GM23338 (cell line): ENCODE data around the gene ZBTB1. TPM values are rescaled to one million over a fixed set of nuclear protein-coding genes. Genes with fewer than 3 reads are reported as not detected.

Source experiments
- ATAC-seq: fragments of 200-7000 bp; cut with Tn5 transposase; 3 replicates; pipeline ENCODE4 v1.9.1; 2020
- DNase-seq: peaks from one replicate; pipeline ENCODE4 v3.0.0-alpha.2; 2015; ENCODE audit warnings: low spot score
- H2AFZ ChIP-seq: fragments of 200-600 bp; sonication (generic); 2 replicates; pipeline ENCODE4 v1.8.0; 2016; ENCODE audit warnings: antibody characterized with exemption, mild to moderate bottlenecking, moderate library complexity
- H3F3A ChIP-seq: fragments of 200-600 bp; sonication (generic); replicated peaks from 2 replicates; pipeline ENCODE4 v1.8.0; 2017; ENCODE audit warnings: antibody characterized with exemption, mixed run types, low read depth
- H3K27ac ChIP-seq: fragments of 200-600 bp; sonication (generic); 2 replicates; pipeline ENCODE4 v1.6.1; 2016; ENCODE audit warnings: low read depth
- H3K27me3 ChIP-seq: fragments of 200-600 bp; sonication (generic); 2 replicates; pipeline ENCODE4 v1.8.0; 2016; ENCODE audit warnings: mild to moderate bottlenecking, mixed run types, moderate library complexity; ENCODE audit not compliant: insufficient read depth
- H3K36me3 ChIP-seq: fragments of 200-600 bp; sonication (generic); 2 replicates; pipeline ENCODE4 v1.8.0; 2016; ENCODE audit warnings: mild to moderate bottlenecking; ENCODE audit not compliant: insufficient read depth
- H3K4me1 ChIP-seq: fragments of 200-600 bp; sonication (generic); 2 replicates; pipeline ENCODE4 v1.8.0; 2016; ENCODE audit warnings: mild to moderate bottlenecking, moderate library complexity; ENCODE audit not compliant: insufficient read depth
- H3K4me2 ChIP-seq: fragments of 200-600 bp; sonication (generic); 2 replicates; pipeline ENCODE4 v1.7.1; 2017; ENCODE audit warnings: mixed run types
- H3K4me3 ChIP-seq: fragments of 200-600 bp; sonication (generic); 2 replicates; pipeline ENCODE4 v1.6.1; 2016; ENCODE audit warnings: mixed run types
- H3K79me2 ChIP-seq: fragments of 200-600 bp; sonication (generic); replicated peaks from 2 replicates; pipeline ENCODE4 v1.8.0; 2017; ENCODE audit warnings: mild to moderate bottlenecking; ENCODE audit not compliant: insufficient read depth
- H3K9me2 ChIP-seq: fragments of 200-600 bp; sonication (generic); 2 replicates; pipeline ENCODE4 v1.8.0; 2017; ENCODE audit not compliant: insufficient read depth
- H4K20me1 ChIP-seq: fragments of 200-600 bp; sonication (generic); replicated peaks from 2 replicates; pipeline ENCODE4 v1.8.0; 2017; ENCODE audit warnings: mild to moderate bottlenecking; ENCODE audit not compliant: insufficient read depth
- H3K27ac Mint-ChIP-seq: 2 replicates; pipeline ENCODE4 v1.8.0; 2020; ENCODE audit warnings: inconsistent platforms, mild to moderate bottlenecking, moderate library complexity, mixed read lengths
- H3K27me3 Mint-ChIP-seq: 3 replicates; pipeline ENCODE4 v1.8.0; 2022; ENCODE audit warnings: low read depth, mild to moderate bottlenecking, moderate library complexity, mixed read lengths, inconsistent platforms; ENCODE audit not compliant: insufficient read depth, poor library complexity
- H3K36me3 Mint-ChIP-seq: 3 replicates; pipeline ENCODE4 v1.8.0; 2021; ENCODE audit warnings: low read depth, mild to moderate bottlenecking, inconsistent platforms, moderate library complexity, mixed read lengths
- H3K4me1 Mint-ChIP-seq: 3 replicates; pipeline ENCODE4 v1.8.0; 2020; ENCODE audit warnings: mild to moderate bottlenecking, inconsistent platforms, mixed read lengths
- H3K4me3 Mint-ChIP-seq: 3 replicates; pipeline ENCODE4 v1.8.0; 2021; ENCODE audit warnings: moderate library complexity, mild to moderate bottlenecking, inconsistent platforms, mixed read lengths
- H3K9me3 Mint-ChIP-seq: 3 replicates; pipeline ENCODE4 v1.8.0; 2020; ENCODE audit warnings: moderate library complexity, mild to moderate bottlenecking, inconsistent platforms, mixed read lengths
- CREB1 ChIP-seq: fragments of 250-450 bp; sonication (Bioruptor Pico); IDR thresholded peaks from 2 replicates; pipeline ENCODE4 v1.5.0; 2020; ENCODE audit warnings: low read depth, mild to moderate bottlenecking, moderate library complexity
- EZH2 ChIP-seq: fragments of 200-600 bp; sonication (generic); IDR thresholded peaks from one replicate; pipeline ENCODE4 v1.8.0; 2017; ENCODE audit warnings: antibody characterized with exemption, mild to moderate bottlenecking, low read depth; ENCODE audit not compliant: unreplicated experiment
- EZH2phosphoT487 ChIP-seq: fragments of 200-600 bp; sonication (generic); IDR thresholded peaks from one replicate; pipeline ENCODE4 v1.8.1; 2018; ENCODE audit warnings: antibody characterized with exemption; ENCODE audit not compliant: unreplicated experiment
- JUNB ChIP-seq: IDR thresholded peaks from one replicate; pipeline ENCODE4 v1.6.1; 2016; ENCODE audit warnings: antibody characterized with exemption; ENCODE audit not compliant: unreplicated experiment
- NANOG ChIP-seq: IDR thresholded peaks from 2 replicates; pipeline ENCODE4 v1.6.1; 2016; ENCODE audit warnings: antibody characterized with exemption, borderline replicate concordance
- POLR2AphosphoS5 ChIP-seq: IDR thresholded peaks from 2 replicates; pipeline ENCODE4 v1.6.1; 2016; ENCODE audit warnings: antibody characterized with exemption, low read depth
- STAT1 ChIP-seq: IDR thresholded peaks from one replicate; pipeline ENCODE4 v1.6.1; 2016; ENCODE audit warnings: antibody characterized with exemption; ENCODE audit not compliant: unreplicated experiment
- ZNF114 ChIP-seq: fragments of 250-450 bp; sonication (Bioruptor Pico); IDR thresholded peaks from 2 replicates; pipeline ENCODE4 v1.5.0; 2020; ENCODE audit warnings: mild to moderate bottlenecking, moderate library complexity
- ZNF331 ChIP-seq: fragments of 250-450 bp; sonication (Bioruptor Pico); IDR thresholded peaks from 2 replicates; pipeline ENCODE4 v1.5.0; 2020; ENCODE audit warnings: low read depth, mild to moderate bottlenecking, moderate library complexity
- ZNF462 ChIP-seq: fragments of 250-450 bp; sonication (Bioruptor Pico); IDR thresholded peaks from 2 replicates; pipeline ENCODE4 v1.5.0; 2020; ENCODE audit warnings: mild to moderate bottlenecking, moderate library complexity
- polyA plus RNA-seq: library from polyadenylated mRNA; unstranded; fragments of >200 nt; fragmentation: Nextera tagmentation; extraction: Ambion mirVana; gene quantifications from 2 replicates; pipeline ENCODE4 v1.2.1, GENCODE V29; 2016
- total RNA-seq: library from RNA; depleted of rRNA; stranded (reverse); fragments of >200 nt; shearing (Covaris generic); gene quantifications from 2 replicates; pipeline ENCODE4 v1.2.3, GENCODE V29; 2014
- TF ChIP-seq, protein P1 (sequence below), 2 experiments: fragments of 200-600 bp in 1 of 2; sonication (generic) in 1 of 2; conservative IDR thresholded peaks; 2 replicates each; pipeline versions ENCODE4 v1.5.1 to v1.6.1; 2016 to 2017; ENCODE audit warnings: antibody characterized with exemption in 2 of 2, low read depth in 2 of 2, mild to moderate bottlenecking in 2 of 2, moderate library complexity in 1 of 2
- TF ChIP-seq, protein P2 (sequence below): IDR thresholded peaks from 2 replicates; pipeline ENCODE4 v1.6.1; 2016; ENCODE audit warnings: antibody characterized with exemption

ZBTB1 gene
- total and polyA plus RNA-seq, 2 experiments from 2014 or later = 11.2 to 33.0 TPM

GRCh38 chr14:64522591-64523355 is 18.2 kb downstream of the ZBTB1 start:
- no peaks in the 10 kb centered on the region for H3K27me3 ChIP-seq
- H3K27ac ChIP-seq = no peak overlapping the region
- no peaks in the 10 kb centered on the region for H3K9me3 Mint-ChIP-seq
- peaks cover 4% of the 10 kb centered on the region; the same call in 2 of the 3 replicates for H3K36me3 Mint-ChIP-seq
- H3K36me3 ChIP-seq = no peaks in the 10 kb centered on the region; the same call in 1 of the 2 replicates
- H2AFZ ChIP-seq = no peak overlapping the region
- H3K4me2 ChIP-seq = no peak overlapping the region
- ATAC-seq = no peak
- no peak for DNase-seq
- H3K4me3 Mint-ChIP-seq = no peak overlapping the region
- H3K27me3 Mint-ChIP-seq = no peaks in the 10 kb centered on the region
- no peak for TF ChIP-seq ZNF331 (CRISPR knock-in tag)
- H3K4me1 Mint-ChIP-seq = no peaks in the 10 kb centered on the region; the same call in 2 of the 3 replicates
- H3K4me1 ChIP-seq = no peaks in the 10 kb centered on the region
- H3K4me3 ChIP-seq = no peak overlapping the region
- no peak overlapping the region for H3K27ac Mint-ChIP-seq
- H3K9me2 ChIP-seq = no peaks in the 10 kb centered on the region
- H4K20me1 ChIP-seq = 0 out of 2 replicates have a peak, but pooled peaks cover 12% of the 10 kb centered on the region
- no peaks in the 10 kb centered on the region for H3F3A ChIP-seq
- peaks cover 48% of the 10 kb centered on the region for H3K79me2 ChIP-seq

- H4K20me1 ChIP-seq = 0 out of 2 replicates have a peak, but pooled peaks cover 7% of the 10 kb centered on the region
- Mint-ChIP-seq H3K36me3 (peaks cover 4% of the 10 kb centered on the region; the same call in 2 of the 3 replicates), H3K9me3 (no peaks in the 10 kb centered on the region), H3K4me1 (no peaks in the 10 kb centered on the region), H3K4me3 (no peak overlapping the region), H3K27ac (no peak overlapping the region), H3K27me3 (no peaks in the 10 kb centered on the region)
- no peaks in the 10 kb centered on the region; the same call in 1 of the 2 replicates for H3K36me3 ChIP-seq
- ATAC-seq = no peak
- no peak for DNase-seq
- H3F3A ChIP-seq = no peaks in the 10 kb centered on the region
- H3K27ac ChIP-seq = no peak overlapping the region
- no peak overlapping the region for H3K4me2 ChIP-seq
- H3K4me1 ChIP-seq = no peaks in the 10 kb centered on the region
- peaks cover 22% of the 10 kb centered on the region for H3K79me2 ChIP-seq
- no peaks in the 10 kb centered on the region for H3K9me2 ChIP-seq
- H2AFZ ChIP-seq = no peak overlapping the region
- H3K27me3 ChIP-seq = no peaks in the 10 kb centered on the region
- no peak overlapping the region for H3K4me3 ChIP-seq
- TF ChIP-seq EZH2 (no peak), JUNB (no peak), POLR2AphosphoS5 (no peak), ZNF331 (CRISPR knock-in tag) (no peak), NANOG (no peak), CREB1 (CRISPR knock-in tag) (no peak), ZNF462 (CRISPR knock-in tag) (no peak), STAT1 (no peak), EZH2phosphoT487 (no peak), ZNF114 (CRISPR knock-in tag) (no peak)
- TF ChIP-seq, protein P1, sequence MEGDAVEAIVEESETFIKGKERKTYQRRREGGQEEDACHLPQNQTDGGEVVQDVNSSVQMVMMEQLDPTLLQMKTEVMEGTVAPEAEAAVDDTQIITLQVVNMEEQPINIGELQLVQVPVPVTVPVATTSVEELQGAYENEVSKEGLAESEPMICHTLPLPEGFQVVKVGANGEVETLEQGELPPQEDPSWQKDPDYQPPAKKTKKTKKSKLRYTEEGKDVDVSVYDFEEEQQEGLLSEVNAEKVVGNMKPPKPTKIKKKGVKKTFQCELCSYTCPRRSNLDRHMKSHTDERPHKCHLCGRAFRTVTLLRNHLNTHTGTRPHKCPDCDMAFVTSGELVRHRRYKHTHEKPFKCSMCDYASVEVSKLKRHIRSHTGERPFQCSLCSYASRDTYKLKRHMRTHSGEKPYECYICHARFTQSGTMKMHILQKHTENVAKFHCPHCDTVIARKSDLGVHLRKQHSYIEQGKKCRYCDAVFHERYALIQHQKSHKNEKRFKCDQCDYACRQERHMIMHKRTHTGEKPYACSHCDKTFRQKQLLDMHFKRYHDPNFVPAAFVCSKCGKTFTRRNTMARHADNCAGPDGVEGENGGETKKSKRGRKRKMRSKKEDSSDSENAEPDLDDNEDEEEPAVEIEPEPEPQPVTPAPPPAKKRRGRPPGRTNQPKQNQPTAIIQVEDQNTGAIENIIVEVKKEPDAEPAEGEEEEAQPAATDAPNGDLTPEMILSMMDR (conservative IDR thresholded peaks at IDR 0.05; ENCODE audit: low read depth in 2 of 2) = no peak
- TF ChIP-seq, protein P2, sequence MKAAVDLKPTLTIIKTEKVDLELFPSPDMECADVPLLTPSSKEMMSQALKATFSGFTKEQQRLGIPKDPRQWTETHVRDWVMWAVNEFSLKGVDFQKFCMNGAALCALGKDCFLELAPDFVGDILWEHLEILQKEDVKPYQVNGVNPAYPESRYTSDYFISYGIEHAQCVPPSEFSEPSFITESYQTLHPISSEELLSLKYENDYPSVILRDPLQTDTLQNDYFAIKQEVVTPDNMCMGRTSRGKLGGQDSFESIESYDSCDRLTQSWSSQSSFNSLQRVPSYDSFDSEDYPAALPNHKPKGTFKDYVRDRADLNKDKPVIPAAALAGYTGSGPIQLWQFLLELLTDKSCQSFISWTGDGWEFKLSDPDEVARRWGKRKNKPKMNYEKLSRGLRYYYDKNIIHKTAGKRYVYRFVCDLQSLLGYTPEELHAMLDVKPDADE = no peak
Observed at GRCh38 chr14:64525354-64525753, 20.8 kb downstream of the ZBTB1 start.
